ENCODE measurements around the gene SAMD13. TPM values are rescaled to one million over a fixed set of nuclear protein-coding genes. Genes with fewer than 3 reads are reported as not detected.

SAMD13 gene
- total RNA-seq, 6 experiments from 2014 or later, result 0.40 to 0.68 (median 0.47) TPM; not detected in 3

- Histone ChIP-seq H3K27me3 (no peaks in the 10 kb centered on the region), H3K27ac (peak overlapping the region in 1 of 3 donors; percentile 11), H3K36me3 (no peaks in the 10 kb centered on the region), H3K4me3 (no peak overlapping the region), H3K4me1 (peaks cover 0 to 7% (median 0%) of the 10 kb centered on the region in 4 donors), H3K9me3 (no peaks in the 10 kb centered on the region)
- no peak for DNase-seq
- ATAC-seq, result no peak
- intact Hi-C loops (cut with DNase I), result no loop called here
- 9% methylated on average over 3 of the region's 3 CpGs for WGBS (ENCODE audit: insufficient coverage, low coverage, low lambda C conversion rate, missing lambda C conversion rate)
- TF ChIP-seq CTCF (IDR thresholded peaks at IDR 0.05), result no peak
- no peak for TF ChIP-seq POLR2A (IDR thresholded peaks at IDR 0.05)
Measured at GRCh38 chr1:84303314-84303830, 1.9 kb downstream of the SAMD13 start.

DNA sequence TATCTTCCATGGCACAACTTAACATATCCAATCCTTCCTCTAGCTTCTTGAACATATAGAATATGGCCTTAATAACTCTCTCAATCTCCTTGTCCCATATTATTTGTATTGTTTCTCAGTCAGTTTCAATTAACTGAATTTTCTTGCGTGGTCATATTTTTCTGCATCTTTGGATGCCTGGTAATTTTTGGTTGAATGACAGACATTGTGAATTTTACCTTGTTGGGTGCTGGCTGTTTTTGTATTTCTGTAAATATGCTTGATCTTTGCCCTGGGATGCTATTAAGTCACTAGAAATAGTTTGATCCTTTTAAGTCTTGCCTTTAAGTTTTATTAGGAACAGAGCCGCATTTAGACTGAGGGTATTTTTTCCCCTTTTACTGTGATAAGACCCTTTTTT lies 5.9 kb downstream of the SAMD13 start:
- H3K27ac ChIP-seq, result no peak overlapping the region
- H3K27me3 ChIP-seq, result no peaks in the 10 kb centered on the region
- no peaks in the 10 kb centered on the region for H3K4me1 ChIP-seq
- intact Hi-C loops (cut with DNase I), result no loop called here
- no peak for ATAC-seq
- no peaks in the 10 kb centered on the region for H3K9me3 ChIP-seq
- TF ChIP-seq POLR2A (IDR thresholded peaks at IDR 0.05) (no peak), CTCF (IDR thresholded peaks at IDR 0.05) (no peak)
- no peaks in the 10 kb centered on the region for H3K36me3 ChIP-seq
- WGBS (ENCODE audit: insufficient coverage, low coverage, low lambda C conversion rate, missing lambda C conversion rate), result 91% methylated on average over 2 of the region's 2 CpGs
- no peak overlapping the region for H3K4me3 ChIP-seq
- no peak for DNase-seq

- WGBS (ENCODE audit: insufficient coverage, low coverage, low lambda C conversion rate, missing lambda C conversion rate), result 76% methylated on average over 2 of the region's 2 CpGs
- Histone ChIP-seq H3K36me3 (no peaks in the 10 kb centered on the region), H3K27ac (no peak overlapping the region), H3K4me1 (no peaks in the 10 kb centered on the region), H3K4me3 (no peak overlapping the region), H3K9me3 (no peaks in the 10 kb centered on the region), H3K27me3 (no peaks in the 10 kb centered on the region)
- ATAC-seq, result no peak
- TF ChIP-seq CTCF (IDR thresholded peaks at IDR 0.05) (no peak), POLR2A (IDR thresholded peaks at IDR 0.05) (no peak)
- DNase-seq, result no peak
- intact Hi-C loops (cut with DNase I), result no loop called here
Measured at GRCh38 chr1:84311296-84311695, 9.8 kb downstream of the SAMD13 start.

DNA sequence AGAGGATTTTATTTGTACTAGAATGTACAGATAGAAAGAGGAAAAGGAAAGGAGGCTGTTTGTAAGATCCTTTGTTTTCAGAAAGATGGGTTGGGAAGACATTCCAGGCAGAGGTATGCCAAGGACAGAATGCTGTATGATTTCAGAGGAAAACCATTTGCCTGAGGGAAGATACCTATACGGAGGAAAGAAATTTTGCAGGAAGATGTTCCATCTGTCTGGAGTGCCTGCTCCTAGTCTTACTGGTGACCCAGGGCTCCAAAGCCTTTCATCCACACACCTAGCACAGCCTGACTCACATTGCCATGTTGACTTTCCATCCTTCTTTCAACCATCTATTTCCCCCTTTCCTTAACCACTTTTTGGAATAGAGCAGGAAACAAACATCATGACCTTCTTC lies 18.2 kb downstream of the SAMD13 start:
- H3K27ac ChIP-seq, result no peak overlapping the region
- WGBS (ENCODE audit: insufficient coverage, low coverage, low lambda C conversion rate, missing lambda C conversion rate), result 80% methylated on average over 1 of the region's 1 CpG
- ATAC-seq, result no peak
- no peak overlapping the region for H3K4me3 ChIP-seq
- H3K27me3 ChIP-seq, result no peaks in the 10 kb centered on the region
- no peaks in the 10 kb centered on the region for H3K9me3 ChIP-seq
- no peaks in the 10 kb centered on the region for H3K4me1 ChIP-seq
- intact Hi-C loops (cut with DNase I), result no loop called here
- H3K36me3 ChIP-seq, result no peaks in the 10 kb centered on the region
- TF ChIP-seq CTCF (IDR thresholded peaks at IDR 0.05) (no peak), POLR2A (IDR thresholded peaks at IDR 0.05) (no peak)
- DNase-seq, result no peak

DNA sequence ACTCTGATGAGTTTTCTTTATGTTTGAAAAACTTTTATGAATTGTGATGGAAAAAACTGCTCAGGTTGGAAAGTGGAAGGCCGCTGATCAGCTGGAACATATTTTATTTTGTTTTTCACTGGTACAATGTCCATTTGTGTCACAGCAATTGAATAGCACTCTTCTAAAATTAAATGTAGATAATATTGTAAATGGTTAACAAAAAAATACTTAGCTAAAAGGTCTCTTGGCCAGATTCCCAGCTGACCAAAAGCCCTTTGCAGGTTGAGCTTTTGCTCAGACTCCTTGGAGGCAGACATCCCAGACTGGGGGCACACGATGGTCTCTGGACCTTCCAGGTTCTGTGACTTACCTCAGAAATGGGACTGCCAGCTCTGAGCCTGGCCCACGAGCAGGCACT lies 26.3 kb downstream of the SAMD13 start:
- Histone ChIP-seq H3K4me1 (no peaks in the 10 kb centered on the region), H3K27me3 (no peaks in the 10 kb centered on the region), H3K36me3 (no peaks in the 10 kb centered on the region), H3K9me3 (no peaks in the 10 kb centered on the region), H3K4me3 (no peak overlapping the region), H3K27ac (no peak overlapping the region)
- no peak for TF ChIP-seq CTCF (IDR thresholded peaks at IDR 0.05)
- no peak for TF ChIP-seq POLR2A (IDR thresholded peaks at IDR 0.05)
- intact Hi-C loops (cut with DNase I), result no loop called here
- ATAC-seq (no peak), DNase-seq (no peak)
- 53% methylated on average over 1 of the region's 3 CpGs for WGBS (ENCODE audit: insufficient coverage, low coverage, low lambda C conversion rate, missing lambda C conversion rate)

Data from right lobe of liver (tissue), 6 donors.